HCT116 (cell line): Measurements from ENCODE around the gene APP. TPM values are rescaled to one million over a fixed set of nuclear protein-coding genes. Genes with fewer than 3 reads are reported as not detected.

Experiments
- ATAC-seq: fragments of 200-7000 bp; cut with Tn5 transposase; 2 replicates; pipeline ENCODE4 v1.9.1; 2020; ENCODE audit warnings: mild to moderate bottlenecking, moderate library complexity
- BruUV-seq: library from RNA; stranded (reverse); fragments of 400-500 nt; replicated peaks from 2 replicates; lab custom pipeline; 2021; lab: Mats Ljungman, UMichigan
- CTCF ChIA-PET: fragments of 300-600 bp; sonication (Branson Sonifier 250); formaldehyde crosslinking; loops from one replicate; lab custom pipeline; 2021; ENCODE audit warnings: antibody characterized with exemption; lab: Charles Lee
- POLR2A ChIA-PET: fragments of 300-600, 350-600 bp; sonication (Branson Sonifier 250); formaldehyde crosslinking; loops from one replicate; lab custom pipeline; 2021; ENCODE audit warnings: antibody characterized with exemption; lab: Charles Lee
- RAD21 ChIA-PET, 2 experiments: fragments of 300-600 bp; sonication (Branson Sonifier 250); formaldehyde crosslinking; loops; one replicate each; lab custom pipeline; 2023; ENCODE audit warnings: low total read pairs in 2 of 2; ENCODE audit not compliant: uncharacterized antibody in 2 of 2, unreplicated experiment in 2 of 2, low non-redundant PET in 1 of 2; lab: Charles Lee
- DNase-seq: peaks from one replicate; pipeline ENCODE4 v3.0.0-alpha.2; 2010; ENCODE audit warnings: low read depth, low spot score
- H2AFZ ChIP-seq: fragments of 200-600 bp; shearing (Covaris generic), sonication (generic); 2 replicates; pipeline ENCODE4 v1.6.1; 2017; ENCODE audit warnings: low read depth, mixed run types, mixed read lengths, antibody characterized with exemption, low read length; ENCODE audit not compliant: poor library complexity, severe bottlenecking
- H3K27ac ChIP-seq: 2 replicates; pipeline ENCODE4 v1.5.1; 2012; ENCODE audit warnings: low read depth, low read length
- H3K27me3 ChIP-seq: fragments of 200-600 bp; sonication (generic); 2 replicates; pipeline ENCODE4 v1.6.1; 2016; ENCODE audit warnings: mixed run types, low read length, mixed read lengths; ENCODE audit not compliant: insufficient read depth
- H3K36me3 ChIP-seq, 2 experiments: fragments of 200-500 bp in 1 of 2; fragments of 200-600 bp in 1 of 2; sonication (Bioruptor generic) in 1 of 2; sonication (generic) in 1 of 2; 2 replicates each; pipeline versions ENCODE4 v1.5.1 to v1.6.1; 2014 to 2016; ENCODE audit warnings: low read length in 2 of 2, inconsistent platforms in 1 of 2, mixed read lengths in 1 of 2, mixed run types in 1 of 2; ENCODE audit not compliant: insufficient read depth in 2 of 2, control insufficient read depth in 1 of 2
- H3K4me1 ChIP-seq, 2 experiments: fragments of 200-600 bp in 1 of 2; sonication (generic) in 1 of 2; 2 replicates each; pipeline versions ENCODE4 v1.5.1 to v1.6.1; 2012 to 2017; ENCODE audit warnings: low read length in 2 of 2, inconsistent platforms in 1 of 2, mild to moderate bottlenecking in 1 of 2, mixed read lengths in 1 of 2, mixed run types in 1 of 2, moderate library complexity in 1 of 2; ENCODE audit not compliant: insufficient read depth in 2 of 2, control insufficient read depth in 1 of 2
- H3K4me2 ChIP-seq: fragments of 200-600 bp; sonication (generic); 2 replicates; pipeline ENCODE4 v1.6.1; 2017; ENCODE audit warnings: mixed run types, low read length, mixed read lengths
- H3K4me3 ChIP-seq, 2 experiments: fragments of 200-600 bp in 1 of 2; sonication (generic) in 1 of 2; replicated peaks in 1 of 2; 2 replicates each; pipeline ENCODE4 v1.5.1; 2011 to 2016; ENCODE audit warnings: low read length in 2 of 2, control low read depth in 1 of 2, low read depth in 1 of 2, mild to moderate bottlenecking in 1 of 2, mixed read lengths in 1 of 2, mixed run types in 1 of 2
- H3K79me2 ChIP-seq: fragments of 200-600 bp; sonication (generic); 2 replicates; pipeline ENCODE4 v1.6.1; 2017; ENCODE audit warnings: mild to moderate bottlenecking, mixed run types, low read length, moderate library complexity, mixed read lengths; ENCODE audit not compliant: insufficient read depth
- H3K9ac ChIP-seq: fragments of 200-600 bp; sonication (generic); 2 replicates; pipeline ENCODE4 v1.6.1; 2016; ENCODE audit warnings: low read length, mixed read lengths
- H3K9me2 ChIP-seq: fragments of 200-600 bp; sonication (generic), shearing (Covaris generic); 2 replicates; pipeline ENCODE4 v1.6.1; 2017; ENCODE audit warnings: mixed run types, mild to moderate bottlenecking, moderate library complexity; ENCODE audit not compliant: insufficient read depth
- H3K9me3 ChIP-seq, 2 experiments: fragments of 200-500 bp in 1 of 2; fragments of 200-600 bp in 1 of 2; sonication (Bioruptor generic) in 1 of 2; sonication (generic) in 1 of 2; 2 replicates each; pipeline ENCODE4 v1.6.1; 2014 to 2017; ENCODE audit warnings: low read length in 2 of 2, mixed read lengths in 2 of 2, inconsistent platforms in 1 of 2, low read depth in 1 of 2, mild to moderate bottlenecking in 1 of 2, mixed run types in 1 of 2, moderate library complexity in 1 of 2; ENCODE audit not compliant: control insufficient read depth in 1 of 2, insufficient read depth in 1 of 2
- H4K20me1 ChIP-seq: fragments of 200-600 bp; sonication (generic), shearing (Covaris generic); 2 replicates; pipeline ENCODE4 v1.6.1; 2017; ENCODE audit warnings: mixed run types, mild to moderate bottlenecking, moderate library complexity; ENCODE audit not compliant: insufficient read depth
- CEBPB ChIP-seq: IDR thresholded peaks from 2 replicates; pipeline ENCODE4 v1.6.1; 2012; ENCODE audit warnings: low read depth
- EGR1 ChIP-seq: IDR thresholded peaks from 2 replicates; pipeline ENCODE4 v1.6.1; 2012; ENCODE audit warnings: low read depth
- ELF1 ChIP-seq: IDR thresholded peaks from 2 replicates; pipeline ENCODE4 v1.6.1; 2012; ENCODE audit warnings: low read depth, borderline replicate concordance
- EZH2 ChIP-seq: fragments of 200-600 bp; sonication (generic); IDR thresholded peaks from 2 replicates; pipeline ENCODE4 v1.6.1; 2017; ENCODE audit warnings: antibody characterized with exemption, mixed run types
- EZH2phosphoT487 ChIP-seq: fragments of 200-600 bp; IDR thresholded peaks from 2 replicates; pipeline ENCODE4 v1.6.1; 2018; ENCODE audit warnings: antibody characterized with exemption, borderline replicate concordance
- MAX ChIP-seq: IDR thresholded peaks from 2 replicates; pipeline ENCODE4 v1.6.1; 2012
- POLR2A ChIP-seq: IDR thresholded peaks from 2 replicates; pipeline ENCODE4 v1.7.0; 2011; ENCODE audit warnings: borderline replicate concordance; ENCODE audit not compliant: insufficient read depth, insufficient read length; ENCODE audit errors: extremely low read depth
- POLR2AphosphoS5 ChIP-seq: IDR thresholded peaks from 2 replicates; pipeline ENCODE4 v1.6.1; 2011; ENCODE audit warnings: mild to moderate bottlenecking, low read depth, low read length, moderate library complexity
- RAD21 ChIP-seq: IDR thresholded peaks from 2 replicates; pipeline ENCODE4 v1.6.1; 2012; ENCODE audit warnings: low read depth, mild to moderate bottlenecking
- SP1 ChIP-seq: IDR thresholded peaks from 2 replicates; pipeline ENCODE4 v1.6.1; 2012; ENCODE audit warnings: low read depth
- TCF7L2 ChIP-seq: IDR thresholded peaks from 2 replicates; pipeline ENCODE4 v1.7.0; 2011; ENCODE audit warnings: borderline replicate concordance, inconsistent platforms; ENCODE audit not compliant: insufficient read depth, insufficient read length; ENCODE audit errors: extremely low read depth
- ZFX ChIP-seq: fragments of 450-650 bp; IDR thresholded peaks from 2 replicates; pipeline ENCODE4 v1.6.1; 2017
- intact Hi-C: fragments of 100-400 bp; cut with micrococcal nuclease; formaldehyde crosslinking; loops from 2 replicates; pipeline ENCODE4 v1.10.0; 2022
- total RNA-seq: library from RNA; stranded (reverse); gene quantifications from one replicate; pipeline ENCODE4 v1.2.1, GENCODE V29; 2021; ENCODE audit not compliant: unreplicated experiment

APP gene
- total RNA-seq, 1 experiment from 2014 or later, result 267 TPM

- BruUV-seq, result no TSS peak
- DNase-seq (no peak), ATAC-seq (no peak)
- TF ChIP-seq RAD21, result no peak
- TF ChIP-seq SP1, result no peak
- no peak for TF ChIP-seq EGR1
- no peak for TF ChIP-seq EZH2
- TF ChIP-seq TCF7L2, result no peak
- TF ChIP-seq CEBPB, result no peak
- TF ChIP-seq POLR2A, result no peak
- TF ChIP-seq MAX, result no peak
- no peak overlapping the region for H3K9ac ChIP-seq
- H3K9me2 ChIP-seq, result no peaks in the 10 kb centered on the region
- no peak overlapping the region for H3K4me2 ChIP-seq
- ChIA-PET RAD21 (no interaction called here), POLR2A (no interaction called here), CTCF (no interaction called here)
- intact Hi-C loops, result loop anchor here (5.0 to 10.0 kb wide), 2 partner anchors 213 to 355 kb away; partner anchors contain the start of genes APP and MRPL39
- H4K20me1 ChIP-seq, result no peaks in the 10 kb centered on the region
- H3K4me1 ChIP-seq, result peaks cover 28 to 38% of the 10 kb centered on the region in 2 experiments
- no peaks in the 10 kb centered on the region; the same call in 1 of the 2 replicates for H3K79me2 ChIP-seq
- H2AFZ ChIP-seq, result no peak overlapping the region
- no peak overlapping the region for H3K27ac ChIP-seq
- 0 out of 4 replicates have a peak, but pooled peaks cover 0 to 3% of the 10 kb centered on the region in 2 experiments for H3K36me3 ChIP-seq
- no peaks in the 10 kb centered on the region for H3K9me3 ChIP-seq
- no peak overlapping the region for H3K4me3 ChIP-seq
- no peaks in the 10 kb centered on the region for H3K27me3 ChIP-seq
Measured at GRCh38 chr21:25959799-25960198, 210.8 kb downstream of the APP start.

DNA sequence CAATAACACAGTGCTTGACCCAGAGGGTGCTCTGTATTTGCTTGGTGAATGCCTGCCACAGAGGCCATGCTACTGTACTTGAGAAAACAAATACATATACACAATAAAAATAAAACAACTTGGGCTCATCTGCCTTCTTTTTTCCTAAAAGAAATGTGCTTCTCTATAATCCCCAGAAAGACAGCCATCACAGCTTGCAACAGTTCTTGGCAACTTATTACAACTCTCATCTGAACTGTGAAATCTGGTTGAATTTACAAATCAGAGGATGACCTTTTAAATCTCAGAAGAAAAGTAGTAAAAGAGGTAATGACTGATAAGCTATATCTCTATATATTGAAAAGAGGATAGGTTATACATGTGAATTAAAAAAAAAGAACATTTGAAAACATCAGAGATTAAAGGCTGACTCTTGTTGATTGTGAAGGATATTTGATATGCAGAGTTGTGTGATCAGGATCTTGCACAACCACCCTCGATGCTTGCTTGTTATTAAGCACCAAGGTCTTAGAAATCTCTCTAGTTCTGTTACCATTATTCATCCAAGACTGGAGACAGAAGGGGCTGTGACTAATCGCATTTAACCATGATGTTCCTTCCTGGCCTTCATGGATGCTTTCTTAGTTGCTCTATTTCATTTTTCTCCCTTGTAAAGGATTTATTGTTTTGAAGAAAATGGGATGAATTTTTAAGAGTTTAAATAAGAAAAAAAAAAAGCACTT, 213.4 kb downstream of the APP start:
- POLR2A ChIA-PET, result no interaction called here
- BruUV-seq, result no TSS peak
- no peak overlapping the region for H3K4me2 ChIP-seq
- no peak overlapping the region for H2AFZ ChIP-seq
- no peak for TF ChIP-seq ELF1
- no peak for TF ChIP-seq EZH2phosphoT487
- TF ChIP-seq ZFX, result no peak
- no peak for TF ChIP-seq SP1
- no peak for TF ChIP-seq POLR2AphosphoS5
- TF ChIP-seq RAD21, result no peak
- intact Hi-C loops, result no loop called here
- no peaks in the 10 kb centered on the region; the same call in 1 of the 2 replicates for H3K79me2 ChIP-seq
- H3K4me1 ChIP-seq, result peaks cover 14 to 25% of the 10 kb centered on the region in 2 experiments
- no peaks in the 10 kb centered on the region for H3K9me2 ChIP-seq
- DNase-seq, result no peak
- H3K4me3 ChIP-seq, result no peak overlapping the region
- H3K27me3 ChIP-seq, result no peaks in the 10 kb centered on the region
- no peak overlapping the region for H3K27ac ChIP-seq
- H3K9me3 ChIP-seq, result no peaks in the 10 kb centered on the region
- CTCF ChIA-PET, result no interaction called here
- no peaks in the 10 kb centered on the region for H4K20me1 ChIP-seq
- no peak for ATAC-seq
- RAD21 ChIA-PET, result no interaction called here
- no peak overlapping the region for H3K9ac ChIP-seq
- peaks cover 4 to 12% of the 10 kb centered on the region in 2 experiments; a peak in 3 of 4 replicates for H3K36me3 ChIP-seq
